Ascending aorta (tissue), 2 donors: ENCODE measurements around the gene NRXN2. TPM values are rescaled to one million over a fixed set of nuclear protein-coding genes. Genes with fewer than 3 reads are reported as not detected.

Source experiments
- DNase-seq, 2 donors: peaks; one replicate each; pipeline ENCODE4 v3.0.0-alpha.2; 2019; ENCODE audit warnings: low spot score in 2 of 2
- H3K27ac ChIP-seq, 2 donors: fragments of 200-600 bp; sonication (generic); one replicate each; pipeline ENCODE4 v1.5.1; 2016 to 2017; ENCODE audit warnings: mild to moderate bottlenecking in 1 of 2
- H3K27me3 ChIP-seq: fragments of 200-600 bp; sonication (generic); one replicate; pipeline ENCODE4 v1.5.1; 2017
- H3K36me3 ChIP-seq, 2 donors: fragments of 200-600 bp; sonication (generic); one replicate each; pipeline ENCODE4 v1.5.1; 2016
- H3K4me1 ChIP-seq, 2 donors: fragments of 200-600 bp; sonication (generic); one replicate each; pipeline ENCODE4 v1.5.1; 2016 to 2017; ENCODE audit warnings: mild to moderate bottlenecking in 1 of 2
- H3K4me3 ChIP-seq, 2 donors: fragments of 200-600 bp; sonication (generic); one replicate each; pipeline ENCODE4 v1.5.1; 2016 to 2017; ENCODE audit warnings: mild to moderate bottlenecking in 1 of 2
- H3K9me3 ChIP-seq, 2 donors: fragments of 200-600 bp; sonication (generic); one replicate each; pipeline ENCODE4 v1.5.1; 2016
- intact Hi-C: fragments of 100-400 bp; cut with DNase I; formaldehyde crosslinking; loops from one replicate; pipeline ENCODE4 v1.15.1; 2023
- total RNA-seq: library from RNA; depleted of rRNA; stranded (reverse); fragments of >200 nt; gene quantifications from one replicate; pipeline ENCODE4 v1.1.0, GENCODE V29; 2016
- TF ChIP-seq, protein P1 (sequence below), 3 experiments: fragments of 200-600 bp in 2 of 3; fragments of 450-650 bp in 1 of 3; sonication (generic) in 2 of 3; IDR thresholded peaks; one replicate each; pipeline ENCODE4 v1.5.1; 2016 to 2019; ENCODE audit warnings: antibody characterized with exemption in 3 of 3, mild to moderate bottlenecking in 1 of 3, moderate library complexity in 1 of 3

Gene NRXN2
- total RNA-seq, 1 donor from 2014 or later, result 26.0 TPM

DNA sequence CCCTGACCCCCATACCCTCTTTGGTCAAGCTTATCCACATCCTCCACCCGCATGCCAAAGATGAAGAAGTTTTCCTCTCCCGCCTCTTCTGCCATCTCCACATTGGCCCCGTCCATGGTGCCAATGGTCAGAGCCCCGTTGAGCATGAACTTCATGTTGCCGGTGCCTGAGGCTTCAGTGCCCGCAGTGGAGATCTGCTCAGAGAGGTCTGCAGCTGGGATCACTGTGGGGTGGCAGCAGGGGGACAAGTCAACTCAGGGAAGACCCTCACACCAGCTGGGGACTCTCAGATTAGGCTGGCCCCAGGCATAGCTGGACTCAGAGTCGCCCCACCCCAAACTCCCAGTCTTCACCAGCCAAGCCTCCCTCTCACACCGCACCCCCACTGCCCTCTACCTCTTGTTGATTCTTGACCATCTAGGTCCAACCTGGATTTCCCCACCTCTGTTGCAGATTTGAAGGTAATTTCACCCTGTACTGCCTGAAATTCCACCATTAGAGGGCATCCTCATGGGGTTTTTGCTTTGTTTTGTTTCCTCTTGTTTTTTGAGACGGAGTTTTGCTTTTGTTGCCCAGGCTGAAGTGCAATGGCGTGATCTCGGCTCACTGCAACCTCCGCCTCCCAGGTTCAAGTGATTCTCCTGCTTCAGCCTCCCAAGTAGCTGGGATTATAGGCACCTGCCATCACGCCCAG lies 27.5 kb upstream of the NRXN2 start:
- Histone ChIP-seq H3K27me3 (no peaks in the 10 kb centered on the region), H3K9me3 (no peaks in the 10 kb centered on the region), H3K36me3 (peaks cover 15 to 22% of the 10 kb centered on the region in 2 donors), H3K4me1 (no peaks in the 10 kb centered on the region), H3K4me3 (no peak overlapping the region), H3K27ac (no peak overlapping the region)
- TF ChIP-seq, protein P1, sequence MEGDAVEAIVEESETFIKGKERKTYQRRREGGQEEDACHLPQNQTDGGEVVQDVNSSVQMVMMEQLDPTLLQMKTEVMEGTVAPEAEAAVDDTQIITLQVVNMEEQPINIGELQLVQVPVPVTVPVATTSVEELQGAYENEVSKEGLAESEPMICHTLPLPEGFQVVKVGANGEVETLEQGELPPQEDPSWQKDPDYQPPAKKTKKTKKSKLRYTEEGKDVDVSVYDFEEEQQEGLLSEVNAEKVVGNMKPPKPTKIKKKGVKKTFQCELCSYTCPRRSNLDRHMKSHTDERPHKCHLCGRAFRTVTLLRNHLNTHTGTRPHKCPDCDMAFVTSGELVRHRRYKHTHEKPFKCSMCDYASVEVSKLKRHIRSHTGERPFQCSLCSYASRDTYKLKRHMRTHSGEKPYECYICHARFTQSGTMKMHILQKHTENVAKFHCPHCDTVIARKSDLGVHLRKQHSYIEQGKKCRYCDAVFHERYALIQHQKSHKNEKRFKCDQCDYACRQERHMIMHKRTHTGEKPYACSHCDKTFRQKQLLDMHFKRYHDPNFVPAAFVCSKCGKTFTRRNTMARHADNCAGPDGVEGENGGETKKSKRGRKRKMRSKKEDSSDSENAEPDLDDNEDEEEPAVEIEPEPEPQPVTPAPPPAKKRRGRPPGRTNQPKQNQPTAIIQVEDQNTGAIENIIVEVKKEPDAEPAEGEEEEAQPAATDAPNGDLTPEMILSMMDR (IDR thresholded peaks at IDR 0.05), result no peak
- intact Hi-C loops, result no loop called here
- DNase-seq, result no peak

DNA sequence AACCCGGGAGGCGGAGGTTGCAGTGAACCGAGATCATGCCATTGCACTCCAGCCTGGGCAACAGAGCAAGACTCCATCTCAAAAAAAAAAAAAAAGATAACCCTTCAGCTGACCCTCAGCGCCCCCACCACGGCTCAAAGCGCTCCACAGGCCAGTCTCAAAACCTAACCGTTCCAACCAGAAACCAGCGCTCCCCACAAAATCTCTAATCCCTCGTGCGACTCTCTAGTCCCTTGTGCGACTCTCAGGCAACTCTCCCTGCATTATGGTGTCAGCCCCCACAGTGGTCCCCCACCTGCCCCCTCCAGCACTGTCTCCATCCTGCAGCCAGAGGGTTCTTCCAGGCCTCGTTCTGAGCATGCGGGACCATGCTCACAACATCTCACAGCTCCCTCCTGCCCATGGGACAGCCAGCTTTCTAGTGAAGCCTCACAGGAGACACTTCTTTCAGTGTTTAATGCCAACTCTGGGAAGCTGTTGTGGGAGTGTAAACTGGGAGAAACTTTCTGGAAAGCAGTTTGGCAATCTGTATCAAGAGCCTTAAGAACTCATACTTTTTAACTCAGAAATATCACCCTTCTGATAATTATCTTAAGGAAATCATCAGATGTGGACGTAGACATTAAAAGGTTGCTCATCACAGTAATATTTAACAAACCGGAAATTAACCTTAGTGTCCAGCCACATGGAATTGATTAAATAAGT lies 25.1 kb upstream of the NRXN2 start:
- no peak for DNase-seq
- Histone ChIP-seq H3K9me3 (no peaks in the 10 kb centered on the region), H3K27ac (peak overlapping the region; percentile 98), H3K27me3 (no peaks in the 10 kb centered on the region), H3K36me3 (peaks cover 15 to 21% of the 10 kb centered on the region in 2 donors), H3K4me1 (peaks cover 0 to 4% of the 10 kb centered on the region in 2 donors), H3K4me3 (no peak overlapping the region)
- TF ChIP-seq, protein P1 (IDR thresholded peaks at IDR 0.05), result no peak
- intact Hi-C loops, result no loop called here

DNA sequence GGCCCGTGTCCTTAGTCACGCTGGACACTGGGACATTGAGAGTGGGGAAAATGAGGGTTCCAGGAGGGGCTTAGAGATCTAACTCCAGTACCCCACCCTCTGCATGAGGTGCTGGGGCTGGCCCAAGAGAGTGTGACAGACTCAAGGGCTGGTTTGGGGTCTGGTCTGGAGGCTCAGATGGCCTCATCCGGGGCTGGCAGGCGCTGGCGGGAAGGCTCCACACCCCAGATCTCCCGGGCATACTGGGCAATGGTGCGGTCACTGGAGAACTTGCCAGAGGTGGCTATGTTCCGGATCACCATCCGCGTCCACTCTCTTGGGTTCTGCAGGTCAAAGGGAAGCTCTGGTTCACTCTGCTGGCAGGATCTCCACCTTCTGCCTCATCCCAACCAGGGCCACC lies 23.5 kb upstream of the NRXN2 start:
- intact Hi-C loops, result loop anchor here (1.0 kb wide), 1 partner anchor 32 kb away; the partner anchor contains the start of gene SF1
- Histone ChIP-seq H3K36me3 (peaks cover 4 to 11% of the 10 kb centered on the region in 2 donors), H3K4me1 (peaks cover 4 to 11% of the 10 kb centered on the region in 2 donors), H3K27me3 (no peaks in the 10 kb centered on the region), H3K9me3 (no peaks in the 10 kb centered on the region), H3K4me3 (peak overlapping the region in 1 of 2 donors; percentile 89), H3K27ac (peak overlapping the region; percentile 98)
- TF ChIP-seq, protein P1 (IDR thresholded peaks at IDR 0.05), result no peak
- no peak for DNase-seq

DNA sequence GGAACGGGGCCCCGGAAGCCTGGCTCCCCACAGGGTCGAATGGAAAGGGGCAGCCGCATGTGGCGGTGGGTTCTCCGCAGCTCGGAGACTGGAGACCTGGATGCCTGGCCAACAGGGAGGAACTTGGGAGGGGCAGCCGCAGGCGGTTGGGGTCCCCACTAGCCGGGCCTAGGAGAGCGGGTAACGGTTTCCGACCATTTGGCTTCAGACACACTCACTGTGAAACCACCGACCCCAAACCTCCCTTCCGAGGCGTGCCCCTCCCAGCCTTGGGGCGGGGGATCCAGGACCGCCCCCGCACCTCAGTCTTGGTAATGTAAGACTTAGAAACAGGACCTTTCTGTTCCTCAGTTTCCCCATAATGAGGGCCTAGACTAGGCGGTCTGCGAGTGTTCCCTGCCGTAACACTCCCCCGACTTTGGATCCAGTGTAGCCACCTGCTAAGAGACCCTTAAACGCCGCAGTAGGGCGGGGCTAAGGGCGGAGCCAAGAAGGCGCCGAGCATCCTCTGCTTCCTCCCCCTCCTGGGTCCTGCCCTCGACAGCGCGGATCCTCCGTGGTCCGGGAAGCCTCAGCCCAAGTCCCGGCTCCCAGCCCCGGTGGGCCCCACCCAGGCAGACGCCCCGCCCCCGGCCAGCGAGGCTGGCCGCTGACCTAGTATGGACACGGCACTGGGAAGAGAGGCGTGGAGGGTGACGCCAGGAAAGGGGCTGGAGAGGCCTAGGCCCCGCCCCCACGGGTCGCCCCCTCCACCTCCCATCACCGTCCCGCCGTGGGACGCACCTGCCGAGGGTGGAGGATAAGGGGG lies 22.7 kb upstream of the NRXN2 start:
- H3K36me3 ChIP-seq, result peaks cover 0 to 4% of the 10 kb centered on the region in 2 donors
- intact Hi-C loops, result loop anchor here (1.0 kb wide), 1 partner anchor 33 kb away; the partner anchor contains the start of gene SF1
- DNase-seq, result peak; percentile 88 to 97
- H3K9me3 ChIP-seq, result no peaks in the 10 kb centered on the region
- TF ChIP-seq, protein P1 (IDR thresholded peaks at IDR 0.05), result no peak
- peak overlapping the region; percentile 98 for H3K27ac ChIP-seq
- peaks cover 4 to 11% of the 10 kb centered on the region in 2 donors for H3K4me1 ChIP-seq
- no peaks in the 10 kb centered on the region for H3K27me3 ChIP-seq
- peak overlapping the region; percentile 86 to 89 for H3K4me3 ChIP-seq

DNA sequence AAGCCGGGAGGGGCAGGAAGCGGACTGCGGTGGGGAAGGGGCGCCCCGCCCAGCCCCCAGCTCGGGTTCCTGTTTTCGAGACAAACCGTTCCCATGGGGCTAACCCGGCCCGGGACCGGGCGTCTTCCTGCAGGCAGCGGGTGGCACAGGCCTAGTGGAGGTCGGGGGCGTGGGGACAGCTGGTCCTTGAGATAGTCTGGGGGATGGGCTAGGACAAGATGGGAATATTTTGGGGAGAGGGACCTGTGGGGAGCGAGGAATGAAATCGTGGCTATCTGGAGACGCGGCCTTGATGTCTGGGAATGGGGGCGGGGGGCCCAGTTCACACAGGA lies 22.2 kb upstream of the NRXN2 start:
- H3K27ac ChIP-seq, result peak overlapping the region; percentile 98
- peak; percentile 51 to 90 for DNase-seq
- TF ChIP-seq, protein P1 (IDR thresholded peaks at IDR 0.05), result no peak
- intact Hi-C loops, result no loop called here
- no peaks in the 10 kb centered on the region for H3K27me3 ChIP-seq
- H3K4me3 ChIP-seq, result peak overlapping the region; percentile 86 to 89
- H3K4me1 ChIP-seq, result peaks cover 4 to 11% of the 10 kb centered on the region in 2 donors
- H3K9me3 ChIP-seq, result no peaks in the 10 kb centered on the region
- peaks cover 0 to under 1% of the 10 kb centered on the region in 2 donors for H3K36me3 ChIP-seq
